ENCODE measurements around the gene DUSP6. TPM values are rescaled to one million over a fixed set of nuclear protein-coding genes. Genes with fewer than 3 reads are reported as not detected.

The DUSP6 gene
- total and polyA plus RNA-seq, 8 donors, result 5.3 to 26.1 (median 12.8) TPM

GRCh38 chr12:89307474-89308253 lies 44.6 kb downstream of the DUSP6 start:
- ATAC-seq, result peak in 2 of 4 donors; percentile 7 to 22
- 48 to 54% methylated on average over 9 of the region's 9 CpGs for WGBS, 2 donors
- peaks cover 6 to 18% (median 16%) of the 10 kb centered on the region in 3 donors for H3K4me1 ChIP-seq
- TF ChIP-seq CTCF (IDR thresholded peaks at IDR 0.05), result no peak
- H3K36me3 ChIP-seq, result no peaks in the 10 kb centered on the region
- peak overlapping the region in 1 of 4 donors; percentile 25 for H3K4me3 ChIP-seq
- intact Hi-C loops (cut with DNase I), result no loop called here
- peak overlapping the region in 1 of 4 donors; percentile 65 for H3K27ac ChIP-seq
- FAIRE-seq, result no peak
- H3K27me3 ChIP-seq, result no peaks in the 10 kb centered on the region
- DNase-seq, result no peak
- H3K9me3 ChIP-seq, result no peaks in the 10 kb centered on the region

GRCh38 chr12:89306827-89307473 lies 45.4 kb downstream of the DUSP6 start:
- FAIRE-seq (no peak), ATAC-seq (no peak)

GRCh38 chr12:89305373-89305772 lies 46.9 kb downstream of the DUSP6 start:
- intact Hi-C loops (cut with DNase I), result no loop called here
- DNase-seq (no peak), FAIRE-seq (no peak), ATAC-seq (peak; percentile 48 to 92 (median 75))
- TF ChIP-seq CTCF (IDR thresholded peaks at IDR 0.05), result no peak
- Histone ChIP-seq H3K9me3 (no peaks in the 10 kb centered on the region), H3K27ac (peak overlapping the region in 1 of 4 donors; percentile 14), H3K4me1 (peaks cover 0 to 16% (median 6%) of the 10 kb centered on the region in 3 donors), H3K36me3 (no peaks in the 10 kb centered on the region), H3K27me3 (no peaks in the 10 kb centered on the region), H3K4me3 (no peak overlapping the region)
- 25 to 30% methylated on average over 1 of the region's 1 CpG for WGBS, 2 donors

More at GRCh38 chr12:89306827-89307473, 45.4 kb downstream of the DUSP6 start:
- no peaks in the 10 kb centered on the region for H3K9me3 ChIP-seq
- WGBS, 2 donors, result 63 to 68% methylated on average over 5 of the region's 5 CpGs
- intact Hi-C loops (cut with DNase I), result no loop called here
- no peak overlapping the region for H3K4me3 ChIP-seq
- DNase-seq, result no peak
- H3K27ac ChIP-seq, result peak overlapping the region in 1 of 4 donors; percentile 65
- no peaks in the 10 kb centered on the region for H3K36me3 ChIP-seq
- TF ChIP-seq CTCF (IDR thresholded peaks at IDR 0.05), result no peak
- no peaks in the 10 kb centered on the region for H3K27me3 ChIP-seq
- peaks cover 6 to 18% (median 16%) of the 10 kb centered on the region in 3 donors for H3K4me1 ChIP-seq

GRCh38 chr12:89299931-89300330 lies 52.4 kb downstream of the DUSP6 start:
- no peaks in the 10 kb centered on the region for H3K36me3 ChIP-seq
- no peak for DNase-seq
- WGBS, 2 donors, result 50 to 64% methylated on average over 2 of the region's 2 CpGs

More at GRCh38 chr12:89299931-89300330, 52.4 kb downstream of the DUSP6 start:
- Histone ChIP-seq H3K27me3 (no peaks in the 10 kb centered on the region), H3K27ac (no peak overlapping the region), H3K4me1 (peaks cover 0 to 4% (median 2%) of the 10 kb centered on the region in 3 donors), H3K9me3 (no peaks in the 10 kb centered on the region), H3K4me3 (no peak overlapping the region)
- no peak for ATAC-seq
- no peak for FAIRE-seq
- TF ChIP-seq CTCF (IDR thresholded peaks at IDR 0.05), result no peak
- intact Hi-C loops (cut with DNase I), result no loop called here
